Fibroblast of lung (primary cell): ENCODE data around the gene INVS. TPM values are rescaled to one million over a fixed set of nuclear protein-coding genes. Genes with fewer than 3 reads are reported as not detected.
A peak's percentile ranks its signal among the peaks of the same experiment; 100 is the strongest.

Experiments
- DNase-seq, 2 donors: peaks; one replicate each; pipeline versions ENCODE4 v3.0.0 to v3.0.0-alpha.2; 2010; ENCODE audit warnings: low read depth in 2 of 2
- H2AFZ ChIP-seq: 2 replicates; pipeline ENCODE4 v1.5.1; 2012; ENCODE audit warnings: low read length, control low read depth, inconsistent platforms
- H3K27ac ChIP-seq: 2 replicates; pipeline ENCODE4 v1.5.1; 2011; ENCODE audit warnings: low read length, control low read depth; ENCODE audit not compliant: insufficient read depth
- H3K27me3 ChIP-seq: 2 replicates; pipeline ENCODE4 v1.5.1; 2011; ENCODE audit warnings: mild to moderate bottlenecking, low read length; ENCODE audit not compliant: control insufficient read depth, insufficient read depth
- H3K36me3 ChIP-seq: 2 replicates; pipeline ENCODE4 v1.5.1; 2011; ENCODE audit warnings: low read length; ENCODE audit not compliant: control insufficient read depth, insufficient read depth
- H3K4me1 ChIP-seq: 2 replicates; pipeline ENCODE4 v1.5.1; 2011; ENCODE audit warnings: low read length; ENCODE audit not compliant: control insufficient read depth, insufficient read depth; ENCODE audit errors: extremely low read depth
- H3K4me2 ChIP-seq: 2 replicates; pipeline ENCODE4 v1.5.1; 2011; ENCODE audit warnings: low read length, control low read depth; ENCODE audit not compliant: insufficient read depth; ENCODE audit errors: extremely low read depth
- H3K4me3 ChIP-seq, 4 experiments: fragments of 200-600 bp in 1 of 4; sonication (generic) in 1 of 4; replicated peaks in 1 of 4; 2 replicates each; pipeline ENCODE4 v1.5.1; 2011 to 2016; ENCODE audit warnings: low read length in 4 of 4, low read depth in 3 of 4, mild to moderate bottlenecking in 3 of 4, control low read depth in 2 of 4, inconsistent platforms in 1 of 4, mixed read lengths in 1 of 4; ENCODE audit not compliant: insufficient read depth in 1 of 4; ENCODE audit errors: control extremely low read depth in 1 of 4
- H3K79me2 ChIP-seq: 2 replicates; pipeline ENCODE4 v1.5.1; 2012; ENCODE audit warnings: mild to moderate bottlenecking, low read length, inconsistent platforms; ENCODE audit not compliant: control insufficient read depth, insufficient read depth
- H3K9ac ChIP-seq: 2 replicates; pipeline ENCODE4 v1.5.1; 2011; ENCODE audit warnings: mild to moderate bottlenecking, low read length, control low read depth; ENCODE audit not compliant: insufficient read depth
- H3K9me3 ChIP-seq: 2 replicates; pipeline ENCODE4 v1.5.1; 2012; ENCODE audit warnings: low read depth, low read length; ENCODE audit not compliant: control insufficient read depth, insufficient read depth
- H4K20me1 ChIP-seq: 2 replicates; pipeline ENCODE4 v1.5.1; 2011; ENCODE audit warnings: low read length; ENCODE audit not compliant: control insufficient read depth, insufficient read depth; ENCODE audit errors: extremely low read depth
- EZH2 ChIP-seq: IDR thresholded peaks from 2 replicates; pipeline ENCODE4 v1.5.1; 2012; ENCODE audit warnings: low read length, control low read depth, mild to moderate bottlenecking; ENCODE audit errors: missing control alignments
- polyA plus RNA-seq, 2 donors: library from polyadenylated mRNA; depleted of rRNA in 1 of 2; stranded (reverse) in 1 of 2; unstranded in 1 of 2; fragments of >200 nt; gene quantifications; 2 replicates each; pipeline ENCODE4 v1.2.1, GENCODE V29; 2011 to 2012; ENCODE audit warnings: missing spikeins in 1 of 2
- total RNA-seq: library from RNA; depleted of rRNA; stranded (reverse); fragments of >200 nt; gene quantifications from 2 replicates; pipeline ENCODE4 v1.2.1, GENCODE V29; 2014
- TF ChIP-seq, protein P1 (sequence below), 2 donors: IDR thresholded peaks in 1 of 2; conservative IDR thresholded peaks in 1 of 2; 1 replicate in 1 of 2; 2 replicates in 1 of 2; pipeline ENCODE4 v1.5.1; 2011 to 2012; ENCODE audit warnings: low read length in 2 of 2, control low read depth in 1 of 2, inconsistent platforms in 1 of 2, low read depth in 1 of 2, mild to moderate bottlenecking in 1 of 2

Gene INVS
- total and polyA plus RNA-seq, 2 donors (not counting 1 experiment from before 2014, with no cell fraction given): 13.1 to 45.4 TPM

DNA sequence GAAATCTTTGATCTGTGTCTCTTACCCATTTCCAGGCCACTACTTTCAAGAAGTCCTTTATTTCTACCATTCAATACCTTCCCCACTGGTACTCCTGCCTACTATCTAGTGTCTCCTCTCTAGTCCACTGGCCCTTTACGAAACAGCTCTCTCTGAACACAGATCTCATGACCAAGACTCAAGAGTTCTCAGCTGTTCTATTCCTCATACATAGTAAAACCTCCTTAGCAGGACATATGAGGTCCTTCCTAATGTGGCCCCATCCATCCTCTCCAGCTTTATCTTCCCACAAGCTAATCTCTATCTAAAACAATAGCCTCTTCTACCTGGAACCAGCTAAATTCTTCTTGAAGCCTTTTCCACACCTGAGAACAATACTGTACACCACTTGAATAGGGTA lies 251.1 kb downstream of the INVS start:
- H3K27me3 ChIP-seq: no peaks in the 10 kb centered on the region
- no peak overlapping the region for H3K9ac ChIP-seq
- TF ChIP-seq, protein P1, sequence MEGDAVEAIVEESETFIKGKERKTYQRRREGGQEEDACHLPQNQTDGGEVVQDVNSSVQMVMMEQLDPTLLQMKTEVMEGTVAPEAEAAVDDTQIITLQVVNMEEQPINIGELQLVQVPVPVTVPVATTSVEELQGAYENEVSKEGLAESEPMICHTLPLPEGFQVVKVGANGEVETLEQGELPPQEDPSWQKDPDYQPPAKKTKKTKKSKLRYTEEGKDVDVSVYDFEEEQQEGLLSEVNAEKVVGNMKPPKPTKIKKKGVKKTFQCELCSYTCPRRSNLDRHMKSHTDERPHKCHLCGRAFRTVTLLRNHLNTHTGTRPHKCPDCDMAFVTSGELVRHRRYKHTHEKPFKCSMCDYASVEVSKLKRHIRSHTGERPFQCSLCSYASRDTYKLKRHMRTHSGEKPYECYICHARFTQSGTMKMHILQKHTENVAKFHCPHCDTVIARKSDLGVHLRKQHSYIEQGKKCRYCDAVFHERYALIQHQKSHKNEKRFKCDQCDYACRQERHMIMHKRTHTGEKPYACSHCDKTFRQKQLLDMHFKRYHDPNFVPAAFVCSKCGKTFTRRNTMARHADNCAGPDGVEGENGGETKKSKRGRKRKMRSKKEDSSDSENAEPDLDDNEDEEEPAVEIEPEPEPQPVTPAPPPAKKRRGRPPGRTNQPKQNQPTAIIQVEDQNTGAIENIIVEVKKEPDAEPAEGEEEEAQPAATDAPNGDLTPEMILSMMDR (conservative IDR thresholded peaks at IDR 0.05 in 1 of 2, IDR thresholded peaks at IDR 0.05 in 1 of 2; ENCODE audit: low read depth in 1 of 2, low read length in 2 of 2): no peak
- TF ChIP-seq EZH2: no peak
- no peaks in the 10 kb centered on the region for H3K9me3 ChIP-seq
- H3K27ac ChIP-seq: no peak overlapping the region
- no peak for DNase-seq
- no peaks in the 10 kb centered on the region for H3K36me3 ChIP-seq
- H3K79me2 ChIP-seq: peaks cover 61% of the 10 kb centered on the region
- no peak overlapping the region for H2AFZ ChIP-seq
- H3K4me1 ChIP-seq: peaks cover 4% of the 10 kb centered on the region
- no peak overlapping the region for H3K4me2 ChIP-seq
- H4K20me1 ChIP-seq: no peaks in the 10 kb centered on the region
- peak overlapping the region in 2 of 4 experiments; percentile 7 to 10 for H3K4me3 ChIP-seq

Other genes with a start within 250 kb of the INVS start
- gene STX17, start 192.6 kb upstream of the INVS start, total RNA-seq: 24.9 and 27.9 TPM in 2 replicates
- gene STX17, start 192.6 kb upstream of the INVS start, polyA plus RNA-seq: 13.1 and 18.8 TPM in 2 replicates
- 6.9 and 8.6 TPM in 2 replicates for gene ERP44, start 243 bp upstream of the INVS start, total RNA-seq
- gene ERP44, start 243 bp upstream of the INVS start, polyA plus RNA-seq: 18.9 and 24.0 TPM in 2 replicates